LNCAP (cell line): ENCODE data around the gene RNF151.

Experiments
- TF ChIP-seq, protein P1 (sequence below): fragments of 450-650 bp; IDR thresholded peaks from 2 replicates; pipeline ENCODE4 v1.5.1; 2017; ENCODE audit warnings: mild to moderate bottlenecking

Gene RNF151

DNA sequence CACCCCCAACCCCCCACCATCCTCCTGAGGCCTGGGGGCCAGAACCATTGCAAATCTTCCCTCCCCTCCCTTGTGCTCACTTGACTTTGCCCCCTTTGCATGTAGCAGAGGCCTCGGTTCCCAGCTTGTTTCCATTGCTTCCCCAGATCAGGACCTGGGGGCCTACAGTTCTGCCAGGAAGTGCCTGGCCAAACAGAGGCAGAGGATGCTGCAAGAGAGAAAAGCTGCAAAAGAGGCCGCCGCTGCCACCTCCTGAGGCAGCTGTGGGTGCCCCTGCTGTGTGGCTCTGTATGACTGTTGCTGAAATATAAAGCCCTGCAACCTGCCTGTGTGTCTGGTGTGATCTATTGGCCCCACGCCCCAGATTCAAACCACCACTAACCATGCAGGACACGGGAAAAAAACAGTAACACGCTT, 5.0 kb upstream of the RNF151 start:
- TF ChIP-seq, protein P1, sequence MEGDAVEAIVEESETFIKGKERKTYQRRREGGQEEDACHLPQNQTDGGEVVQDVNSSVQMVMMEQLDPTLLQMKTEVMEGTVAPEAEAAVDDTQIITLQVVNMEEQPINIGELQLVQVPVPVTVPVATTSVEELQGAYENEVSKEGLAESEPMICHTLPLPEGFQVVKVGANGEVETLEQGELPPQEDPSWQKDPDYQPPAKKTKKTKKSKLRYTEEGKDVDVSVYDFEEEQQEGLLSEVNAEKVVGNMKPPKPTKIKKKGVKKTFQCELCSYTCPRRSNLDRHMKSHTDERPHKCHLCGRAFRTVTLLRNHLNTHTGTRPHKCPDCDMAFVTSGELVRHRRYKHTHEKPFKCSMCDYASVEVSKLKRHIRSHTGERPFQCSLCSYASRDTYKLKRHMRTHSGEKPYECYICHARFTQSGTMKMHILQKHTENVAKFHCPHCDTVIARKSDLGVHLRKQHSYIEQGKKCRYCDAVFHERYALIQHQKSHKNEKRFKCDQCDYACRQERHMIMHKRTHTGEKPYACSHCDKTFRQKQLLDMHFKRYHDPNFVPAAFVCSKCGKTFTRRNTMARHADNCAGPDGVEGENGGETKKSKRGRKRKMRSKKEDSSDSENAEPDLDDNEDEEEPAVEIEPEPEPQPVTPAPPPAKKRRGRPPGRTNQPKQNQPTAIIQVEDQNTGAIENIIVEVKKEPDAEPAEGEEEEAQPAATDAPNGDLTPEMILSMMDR, result no peak

DNA sequence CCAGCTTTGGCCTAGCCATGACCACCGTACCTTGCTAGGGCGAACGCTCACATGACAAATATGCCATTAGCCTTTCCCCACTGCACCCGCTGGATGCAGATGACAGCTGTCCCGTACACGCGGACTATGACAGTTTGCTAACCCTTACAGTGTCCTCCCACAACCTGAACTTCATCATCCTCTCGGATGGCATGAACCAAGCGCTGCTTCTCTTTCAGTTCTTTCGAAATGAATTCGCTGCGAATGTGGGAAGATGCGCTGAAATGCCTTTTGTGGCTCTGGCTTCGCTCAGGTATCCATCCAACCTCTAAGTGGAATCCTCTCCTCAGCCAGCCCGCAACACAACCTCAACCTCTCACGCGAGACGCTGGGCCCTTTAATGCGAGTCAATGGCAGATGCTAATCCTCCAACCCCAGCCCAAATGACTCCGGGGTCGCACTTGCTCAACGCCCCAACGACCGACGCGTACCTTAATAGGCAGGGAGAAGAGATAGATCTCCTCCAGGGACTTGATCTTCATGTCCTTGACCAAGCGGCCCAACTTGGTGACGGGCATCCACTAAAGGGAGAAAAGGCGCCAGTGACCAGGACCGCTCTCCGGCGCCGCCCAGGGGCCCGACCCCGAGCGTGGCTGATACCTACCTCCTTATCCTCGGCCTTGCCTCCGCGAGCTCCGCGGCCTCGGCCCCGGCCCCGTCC, 2.7 kb upstream of the RNF151 start:
- TF ChIP-seq, protein P1, result 0 out of 2 replicates have a peak, but pooled peaks have one; percentile 35

DNA sequence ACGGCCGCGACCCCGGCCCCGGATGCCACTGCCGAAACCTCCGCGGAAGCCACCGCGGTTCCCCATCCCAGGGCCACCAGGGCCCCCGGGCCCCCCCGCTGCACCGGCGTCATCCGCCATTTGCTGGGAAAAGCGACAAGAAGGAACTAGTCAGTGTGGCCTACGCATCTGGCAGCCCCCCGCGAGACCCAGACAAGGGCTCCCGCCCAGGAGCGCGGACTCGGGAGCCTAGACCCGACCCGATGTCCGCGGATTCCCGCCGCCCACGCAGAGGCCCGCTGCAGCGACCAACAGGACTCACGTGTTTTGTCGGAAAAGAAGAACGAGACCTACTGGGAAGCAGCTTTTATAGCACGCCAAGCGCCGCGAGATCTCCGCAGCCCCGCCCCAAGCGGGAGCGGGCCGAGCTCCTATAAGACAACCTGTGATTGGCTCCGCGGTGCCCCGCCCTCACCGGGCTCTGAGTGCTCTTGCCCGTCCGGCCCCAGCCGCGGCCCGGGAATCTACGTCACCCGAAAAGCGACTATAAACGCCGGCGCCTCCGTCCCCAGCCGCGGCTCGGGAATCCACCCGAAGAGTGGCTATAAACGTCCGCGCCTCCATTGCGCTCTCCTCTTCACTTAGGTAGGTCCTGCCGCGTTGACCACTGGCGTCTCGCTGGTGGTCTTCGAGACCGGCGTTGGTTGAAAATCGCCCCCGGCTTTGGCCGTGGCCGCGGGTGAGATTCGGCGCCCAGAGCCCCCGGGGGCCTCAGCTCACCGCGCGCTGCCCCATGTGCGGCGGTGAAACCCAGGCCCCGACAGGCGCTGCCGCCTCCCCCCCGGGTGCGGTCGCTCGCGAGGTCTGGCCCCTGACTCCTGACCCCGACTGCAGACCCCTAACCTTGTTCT, 1.9 kb upstream of the RNF151 start, which contains the start of gene RPS2:
Gene RPS2 (minus strand): TSS at position 321 of the 890 bp plus-strand sequence. CDS start 201 bp downstream, at position 120.
- TF ChIP-seq, protein P1, result 0 out of 2 replicates have a peak, but pooled peaks have one; percentile 2

DNA sequence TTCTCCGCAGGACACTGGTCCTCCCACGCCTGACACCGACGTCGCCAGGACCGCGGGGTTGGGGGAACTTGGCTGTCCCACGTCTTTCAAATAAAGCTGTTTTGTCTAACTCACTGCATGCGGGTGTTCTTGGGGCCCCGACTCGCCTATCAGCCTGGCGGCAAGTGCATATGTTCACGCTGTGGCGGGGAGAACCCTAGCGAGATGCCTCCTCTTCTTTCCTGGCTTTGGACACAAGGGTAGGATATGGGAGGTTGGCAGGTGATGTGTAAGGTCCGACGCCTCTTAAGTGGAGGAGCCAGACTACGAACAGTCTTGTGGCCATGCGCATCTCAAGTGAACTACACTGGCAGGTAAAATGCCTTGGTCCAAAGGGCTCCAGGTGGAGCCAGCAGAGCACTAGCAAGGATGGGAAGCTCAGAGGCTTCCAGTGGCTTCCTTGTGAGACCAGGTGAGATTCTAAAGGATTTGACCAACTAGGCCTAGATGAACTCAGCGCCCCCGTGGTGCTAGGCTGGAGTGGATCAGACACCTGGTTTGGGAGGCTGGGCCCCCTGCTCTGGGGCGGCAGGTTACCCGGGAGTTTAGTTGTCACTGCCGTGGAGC, 1.2 kb upstream of the RNF151 start:
- TF ChIP-seq, protein P1, result no peak

DNA sequence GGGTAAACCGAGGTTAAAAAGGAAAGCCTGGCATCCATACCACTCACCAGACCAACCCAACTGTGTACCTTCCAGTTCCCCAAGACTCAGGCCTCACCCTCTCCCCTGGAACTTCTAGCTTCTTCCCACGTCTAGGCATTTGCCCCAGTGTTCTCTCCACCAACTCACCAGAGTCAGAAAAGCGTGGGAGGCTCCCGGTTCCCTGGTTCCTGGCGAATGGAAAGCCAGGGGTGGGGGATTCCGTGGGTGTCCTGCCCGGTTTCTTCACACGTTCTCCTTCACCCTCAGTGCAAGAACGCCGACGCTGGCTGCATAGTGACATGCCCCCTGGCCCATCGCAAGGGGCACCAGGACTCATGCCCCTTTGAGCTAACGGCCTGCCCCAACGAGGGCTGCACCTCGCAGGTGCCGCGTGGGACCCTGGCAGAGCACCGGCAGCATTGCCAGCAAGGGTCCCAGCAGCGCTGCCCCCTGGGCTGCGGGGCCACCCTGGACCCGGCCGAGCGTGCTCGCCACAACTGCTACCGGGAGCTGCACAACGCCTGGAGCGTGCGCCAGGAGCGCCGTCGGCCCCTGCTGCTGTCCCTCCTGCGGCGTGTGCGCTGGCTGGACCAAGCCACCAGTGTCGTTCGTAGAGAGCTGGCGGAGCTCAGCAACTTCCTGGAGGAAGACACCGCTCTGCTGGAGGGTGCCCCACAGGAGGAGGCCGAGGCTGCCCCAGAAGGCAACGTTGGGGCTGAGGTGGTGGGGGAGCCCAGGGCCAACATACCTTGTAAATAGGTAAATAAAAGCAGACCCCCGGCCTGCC, 1.7 kb downstream of the RNF151 start:
- TF ChIP-seq, protein P1, result no peak

DNA sequence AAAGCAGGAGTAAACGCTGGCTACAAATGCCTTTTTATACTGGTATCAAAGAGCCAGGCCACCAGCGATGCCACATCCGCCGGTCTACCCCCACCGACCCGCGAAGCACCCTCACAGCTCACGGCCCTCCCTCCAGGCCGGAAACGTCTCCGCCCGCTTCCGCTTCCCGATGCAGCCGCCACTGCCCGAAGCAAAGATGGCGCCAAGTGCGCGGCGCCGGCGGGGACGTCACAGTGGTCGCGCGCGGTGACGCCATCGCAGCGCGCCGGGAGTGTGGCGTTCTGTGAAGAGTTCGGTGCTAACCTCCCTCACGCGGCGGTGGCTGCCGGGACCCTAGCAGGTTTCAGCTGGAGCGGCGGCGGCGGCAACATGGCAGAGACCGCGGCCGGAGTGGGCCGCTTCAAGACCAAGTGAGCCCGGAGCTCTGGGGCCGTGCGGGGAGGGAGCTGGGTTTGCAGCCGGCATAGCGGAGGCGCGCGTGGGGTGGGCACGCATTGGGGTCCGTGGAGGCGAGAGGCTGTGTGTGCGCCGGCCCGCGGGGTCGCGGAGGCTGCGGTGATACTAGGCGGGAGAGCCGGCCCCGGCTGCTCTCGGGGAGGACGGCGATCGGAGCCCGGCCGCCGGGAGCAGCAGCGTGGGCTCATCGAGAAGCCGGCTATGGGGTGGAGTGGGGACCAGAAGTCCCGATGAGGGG, 5.3 kb downstream of the RNF151 start, which contains the start of gene TBL3:
Gene TBL3 (plus strand): TSS at position 258 of the 694 bp plus-strand sequence. CDS start 112 bp downstream, at position 370.
- TF ChIP-seq, protein P1, result no peak
